ENCODE results near the gene PRAME.

PRAME gene

DNA sequence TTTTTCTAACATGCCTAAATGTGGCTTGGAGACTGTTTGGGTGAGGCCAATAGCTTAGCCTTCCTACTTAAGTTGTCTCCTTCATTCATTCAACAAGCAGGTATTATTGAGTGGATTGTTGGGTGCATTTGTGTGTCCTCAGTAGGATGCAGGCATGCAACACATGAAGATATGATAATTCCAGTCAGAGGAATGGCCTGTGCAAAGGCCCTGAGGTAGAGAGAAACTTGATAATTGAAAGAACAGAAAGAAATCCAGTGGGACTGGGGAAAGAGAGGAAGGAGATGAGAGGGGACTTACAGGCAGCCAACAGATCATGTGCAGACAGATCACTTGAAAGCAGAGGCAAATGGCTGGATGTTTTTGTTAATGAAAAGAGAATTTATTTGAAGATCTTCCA, 15.3 kb upstream of the PRAME start:
- Histone ChIP-seq H4K20me1 (ENCODE audit: insufficient read depth, low read length) (no peaks in the 10 kb centered on the region), H2AFZ (ENCODE audit: low read length) (no peak overlapping the region), H3K27ac (ENCODE audit: low read length) (no peak overlapping the region), H3K9ac (ENCODE audit: low read length) (no peak overlapping the region), H3K9me3 (replicated peaks; ENCODE audit: insufficient read depth, low read length) (no peaks in the 10 kb centered on the region), H3K4me1 (ENCODE audit: low read length) (no peaks in the 10 kb centered on the region), H3K9me2 (replicated peaks; ENCODE audit: insufficient read depth, low read length) (no peaks in the 10 kb centered on the region), H3K27me3 (replicated peaks; ENCODE audit: insufficient read depth, low read length) (0 out of 2 replicates have a peak, but pooled peaks cover 5% of the 10 kb centered on the region), H3K36me3 (replicated peaks; ENCODE audit: insufficient read depth, low read length) (no peaks in the 10 kb centered on the region), H3K4me3 (ENCODE audit: low read length) (no peak overlapping the region), H3K79me2 (ENCODE audit: low read length) (no peaks in the 10 kb centered on the region), H3F3A (ENCODE audit: insufficient read depth, low read length) (no peaks in the 10 kb centered on the region), H3K4me2 (ENCODE audit: low read depth, low read length) (no peak overlapping the region)
- TF ChIP-seq EZH2phosphoT487 (IDR thresholded peaks at IDR 0.05; ENCODE audit: low read length) = no peak
- no peak for TF ChIP-seq CTCF (IDR thresholded peaks at IDR 0.05; ENCODE audit: low read length)
- TF ChIP-seq EZH2 (optimal IDR thresholded peaks at IDR 0.05; ENCODE audit: low read depth, low read length) = no peak
- no peak for DNase-seq

GRCh38 chr22:22573047-22573889, 14.2 kb upstream of the PRAME start:
- Histone ChIP-seq H3K9me3 (replicated peaks; ENCODE audit: insufficient read depth, low read length) (no peaks in the 10 kb centered on the region), H3K36me3 (replicated peaks; ENCODE audit: insufficient read depth, low read length) (no peaks in the 10 kb centered on the region), H3K27me3 (replicated peaks; ENCODE audit: insufficient read depth, low read length) (0 out of 2 replicates have a peak, but pooled peaks cover 5% of the 10 kb centered on the region), H4K20me1 (ENCODE audit: insufficient read depth, low read length) (no peaks in the 10 kb centered on the region), H3K9me2 (replicated peaks; ENCODE audit: insufficient read depth, low read length) (no peaks in the 10 kb centered on the region), H3K4me1 (ENCODE audit: low read length) (no peaks in the 10 kb centered on the region), H3K4me2 (ENCODE audit: low read depth, low read length) (no peak overlapping the region), H3K4me3 (ENCODE audit: low read length) (no peak overlapping the region), H3K9ac (ENCODE audit: low read length) (no peak overlapping the region), H3K27ac (ENCODE audit: low read length) (no peak overlapping the region), H3F3A (ENCODE audit: insufficient read depth, low read length) (no peaks in the 10 kb centered on the region), H3K79me2 (ENCODE audit: low read length) (no peaks in the 10 kb centered on the region), H2AFZ (ENCODE audit: low read length) (no peak overlapping the region)
- no peak for TF ChIP-seq CTCF (IDR thresholded peaks at IDR 0.05; ENCODE audit: low read length)
- TF ChIP-seq EZH2 (optimal IDR thresholded peaks at IDR 0.05; ENCODE audit: low read depth, low read length) = no peak
- no peak for TF ChIP-seq EZH2phosphoT487 (IDR thresholded peaks at IDR 0.05; ENCODE audit: low read length)
- DNase-seq = no peak

- no peaks in the 10 kb centered on the region for H3K4me1 ChIP-seq (ENCODE audit: low read length)
- no peak overlapping the region for H2AFZ ChIP-seq (ENCODE audit: low read length)
- H3K27me3 ChIP-seq (replicated peaks; ENCODE audit: insufficient read depth, low read length) = 0 out of 2 replicates have a peak, but pooled peaks cover 5% of the 10 kb centered on the region
These were observed 12.8 kb upstream of the PRAME start for GRCh38 chr22:22571862-22572261.

More at GRCh38 chr22:22571862-22572261, 12.8 kb upstream of the PRAME start:
- H3K79me2 ChIP-seq (ENCODE audit: low read length) = no peaks in the 10 kb centered on the region
- no peaks in the 10 kb centered on the region for H3K9me2 ChIP-seq (replicated peaks; ENCODE audit: insufficient read depth, low read length)
- no peak overlapping the region for H3K9ac ChIP-seq (ENCODE audit: low read length)
- DNase-seq = no peak
- no peak overlapping the region for H3K27ac ChIP-seq (ENCODE audit: low read length)
- no peaks in the 10 kb centered on the region for H3K36me3 ChIP-seq (replicated peaks; ENCODE audit: insufficient read depth, low read length)
- no peak overlapping the region for H3K4me2 ChIP-seq (ENCODE audit: low read depth, low read length)
- H3K9me3 ChIP-seq (replicated peaks; ENCODE audit: insufficient read depth, low read length) = no peaks in the 10 kb centered on the region
- no peak overlapping the region for H3K4me3 ChIP-seq (ENCODE audit: low read length)
- TF ChIP-seq EZH2phosphoT487 (IDR thresholded peaks at IDR 0.05; ENCODE audit: low read length) (no peak), CTCF (IDR thresholded peaks at IDR 0.05; ENCODE audit: low read length) (no peak), EZH2 (optimal IDR thresholded peaks at IDR 0.05; ENCODE audit: low read depth, low read length) (no peak)
- no peaks in the 10 kb centered on the region for H3F3A ChIP-seq (ENCODE audit: insufficient read depth, low read length)
- H4K20me1 ChIP-seq (ENCODE audit: insufficient read depth, low read length) = no peaks in the 10 kb centered on the region
